HG03095 (cell line): ENCODE measurements around the gene EEF2.
"Not testable (repeated sequence)": the region's sequence is repeated elsewhere in the genome, so short reads cannot be mapped to it uniquely, and the experiment has no call there.

Experiments used
- ATAC-seq: cut with Tn5 transposase; IDR thresholded peaks from one replicate; pipeline ENCODE4 v1.9.1; 2021; ENCODE audit warnings: moderate library complexity; ENCODE audit not compliant: unreplicated experiment

Gene EEF2

DNA sequence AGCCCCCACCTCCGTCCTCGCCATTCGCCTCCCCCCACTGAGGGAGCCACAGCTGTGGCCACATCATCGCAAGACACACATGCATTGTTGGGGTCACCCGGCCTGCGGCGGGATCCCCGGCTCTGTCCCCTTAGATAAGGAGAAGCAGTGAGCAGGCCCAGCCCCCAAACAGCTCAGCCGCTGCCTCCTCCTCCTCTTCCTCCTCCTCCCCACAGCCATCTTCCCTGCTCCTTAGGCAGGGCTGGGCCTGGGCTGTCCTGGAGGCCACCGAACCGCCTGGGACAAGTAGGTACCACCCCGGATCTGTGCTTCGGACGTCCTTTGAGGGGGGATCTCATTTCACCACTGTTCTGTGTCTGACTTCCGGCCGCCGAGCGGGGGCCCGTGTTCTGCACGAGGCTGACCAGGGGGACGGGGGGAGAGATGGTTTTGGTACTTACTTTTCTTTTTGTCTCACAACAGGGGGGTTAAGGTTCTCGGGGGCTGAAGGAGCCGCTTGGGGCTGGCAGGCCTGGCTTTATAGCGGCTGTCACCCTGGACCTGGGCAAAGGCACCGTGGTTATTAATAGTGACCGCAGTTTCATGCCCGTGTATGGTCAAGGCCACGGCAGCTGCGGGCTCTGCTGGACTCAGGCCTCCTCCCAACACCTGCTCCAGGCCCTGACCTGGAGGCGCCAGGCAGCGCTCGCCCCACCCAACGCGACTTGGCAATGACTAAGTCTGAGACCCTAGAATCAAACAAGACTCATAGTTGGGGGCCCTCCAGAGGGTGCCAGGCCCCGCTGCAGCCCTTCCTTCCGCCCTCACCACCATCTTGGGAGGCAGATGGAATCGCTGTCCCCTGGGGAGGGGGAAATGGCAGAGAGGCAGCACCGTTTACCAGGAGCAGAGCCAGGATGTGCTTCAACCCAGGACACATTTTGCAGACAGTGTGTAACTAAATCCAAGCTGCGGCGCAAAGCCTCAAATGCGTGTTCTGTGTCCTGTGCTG lies 34.1 kb downstream of the EEF2 start:
- no peak for ATAC-seq

DNA sequence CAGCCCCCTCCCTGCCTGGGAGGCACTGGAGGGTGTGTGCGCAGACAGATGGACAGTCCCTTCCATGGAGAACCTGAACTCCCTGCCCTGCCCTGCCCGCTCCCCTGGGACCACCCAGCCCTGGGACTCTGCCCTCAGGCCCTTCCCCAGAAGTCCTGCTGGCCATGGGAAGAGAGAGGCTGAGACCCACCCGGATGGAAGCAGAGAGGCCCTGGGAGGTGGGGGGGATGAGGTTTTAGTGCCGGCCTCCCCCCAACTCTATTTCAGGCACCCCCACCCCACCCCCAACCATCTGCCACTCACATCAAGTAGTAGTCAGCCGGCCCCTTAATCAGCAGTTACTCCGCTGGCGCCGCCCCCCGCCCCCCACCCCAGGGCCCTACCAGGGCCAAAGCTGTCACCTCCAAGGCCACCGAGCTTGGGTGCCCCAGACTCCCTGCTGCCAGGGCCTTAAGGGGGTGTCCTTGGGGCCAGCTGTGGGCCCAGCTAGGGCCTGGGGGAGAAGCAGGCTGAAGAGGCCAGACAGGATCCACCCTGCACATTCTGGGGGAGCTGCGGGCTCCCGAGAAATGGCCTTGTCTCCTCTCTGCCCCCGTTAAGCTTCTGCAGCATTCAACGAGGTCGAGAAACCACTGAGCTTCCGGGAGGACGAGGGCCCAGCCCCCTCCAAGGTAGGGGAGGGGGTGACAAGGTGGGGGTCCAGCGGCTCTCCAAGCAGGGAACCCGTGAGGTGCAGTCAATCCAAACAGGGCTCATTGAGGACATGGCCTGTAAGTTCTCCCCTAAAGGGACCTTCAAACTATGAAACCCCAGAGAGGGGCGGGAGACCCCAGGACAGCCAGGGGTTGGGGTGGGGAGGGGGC lies 35.0 kb downstream of the EEF2 start:
- no peak for ATAC-seq

DNA sequence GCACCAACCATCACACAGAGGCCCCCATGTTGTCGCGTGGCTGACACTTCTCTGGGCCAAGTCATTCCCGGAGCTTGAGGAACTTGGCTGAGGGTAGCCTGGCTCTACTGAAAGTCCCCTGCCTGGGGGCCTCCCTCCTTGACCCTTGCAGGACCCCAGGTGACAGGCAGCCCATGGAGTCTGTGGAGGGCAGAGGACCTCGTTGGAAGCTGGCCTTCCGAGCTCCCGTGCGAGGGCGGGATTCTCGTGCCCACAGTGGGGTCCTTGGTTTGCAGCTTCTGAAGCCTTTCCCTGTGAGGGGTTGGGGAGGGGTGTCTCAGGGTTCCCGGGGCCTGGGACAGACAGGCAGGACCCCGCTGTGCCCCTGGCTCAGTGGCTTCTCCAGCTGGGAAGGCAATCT lies 36.0 kb downstream of the EEF2 start:
- ATAC-seq: no peak

DNA sequence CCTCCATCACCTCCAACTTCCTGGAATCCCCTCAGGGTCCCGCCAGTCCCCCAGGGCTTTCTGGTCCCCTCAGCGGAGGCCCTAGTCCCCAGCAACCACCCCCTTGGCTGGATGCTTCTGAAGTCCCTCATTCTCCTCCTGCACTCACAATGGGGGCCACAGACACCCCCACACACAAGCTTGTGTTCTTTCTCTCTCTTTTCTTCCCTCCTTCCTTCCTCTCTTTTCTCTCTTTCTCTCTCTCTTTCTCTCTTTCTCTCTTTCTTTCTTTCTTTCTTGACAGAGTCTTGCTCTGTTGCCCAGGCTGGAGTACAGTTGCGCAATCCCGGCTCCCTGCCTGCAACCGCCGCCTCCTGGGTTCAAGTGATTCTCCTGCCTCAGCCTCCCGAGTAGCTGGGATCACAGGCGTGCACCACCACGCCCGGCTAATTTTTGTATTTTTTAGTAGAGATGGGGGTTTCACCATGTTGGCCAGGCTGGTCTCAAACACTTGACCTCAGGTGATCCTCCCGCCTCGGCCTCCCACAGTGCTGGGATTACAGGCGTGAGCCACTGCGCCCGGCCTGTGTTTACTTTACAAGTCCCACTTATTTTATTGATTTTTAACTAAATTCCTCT lies 37.8 kb downstream of the EEF2 start:
- not testable (repeated sequence) for ATAC-seq

DNA sequence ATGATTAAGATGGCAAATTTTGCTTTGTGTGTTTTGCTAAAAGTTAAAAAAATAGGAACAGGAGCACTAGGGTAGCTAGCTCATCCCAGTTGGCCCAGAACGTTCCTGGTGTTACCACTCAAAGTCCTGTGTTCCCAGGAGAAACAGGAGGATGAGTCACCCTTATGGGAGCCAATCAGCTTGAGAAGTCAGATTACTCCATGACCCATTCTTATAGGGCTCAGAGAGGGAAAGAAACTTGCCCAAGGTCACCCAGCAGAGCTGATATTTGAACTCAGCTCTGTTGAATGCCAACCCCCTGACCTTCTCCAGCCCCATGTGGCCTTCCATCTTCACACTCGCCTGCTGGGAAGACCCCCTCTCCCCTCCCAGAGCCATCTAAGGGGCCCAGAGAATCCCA lies 39.4 kb downstream of the EEF2 start:
- ATAC-seq: no peak

DNA sequence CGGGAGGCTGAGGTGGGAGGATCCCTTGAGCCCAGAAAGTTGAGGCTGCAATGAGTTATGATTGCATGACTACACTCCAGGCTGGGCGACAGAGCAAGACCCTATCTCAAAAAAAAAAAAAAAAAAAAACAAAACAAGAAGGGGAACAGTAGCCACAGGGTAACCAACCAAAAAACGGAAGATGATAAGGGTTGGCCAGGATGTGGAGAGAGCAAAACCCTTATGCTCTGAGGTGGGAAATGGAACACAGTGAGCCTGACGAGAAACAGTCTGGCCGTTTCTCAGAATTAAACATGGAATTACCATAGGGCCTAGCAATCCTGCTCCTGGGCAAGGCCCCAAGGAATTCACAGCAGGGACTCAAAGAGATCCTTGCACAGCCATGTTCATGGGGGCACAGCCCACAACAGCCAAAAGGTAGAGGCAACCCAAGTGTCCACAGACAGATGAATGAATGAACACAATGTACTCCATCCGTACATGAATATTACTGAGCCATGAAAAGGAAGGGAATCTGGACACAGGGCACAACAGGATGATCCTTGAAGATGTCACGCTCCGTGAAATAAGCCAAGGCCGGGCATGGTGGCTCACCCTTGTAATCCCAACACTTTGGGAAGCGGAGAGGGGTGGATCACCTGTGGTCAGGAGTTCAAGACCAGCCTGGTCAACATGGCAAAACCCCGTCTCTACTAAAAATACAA lies 41.1 kb downstream of the EEF2 start:
- ATAC-seq: no peak

DNA sequence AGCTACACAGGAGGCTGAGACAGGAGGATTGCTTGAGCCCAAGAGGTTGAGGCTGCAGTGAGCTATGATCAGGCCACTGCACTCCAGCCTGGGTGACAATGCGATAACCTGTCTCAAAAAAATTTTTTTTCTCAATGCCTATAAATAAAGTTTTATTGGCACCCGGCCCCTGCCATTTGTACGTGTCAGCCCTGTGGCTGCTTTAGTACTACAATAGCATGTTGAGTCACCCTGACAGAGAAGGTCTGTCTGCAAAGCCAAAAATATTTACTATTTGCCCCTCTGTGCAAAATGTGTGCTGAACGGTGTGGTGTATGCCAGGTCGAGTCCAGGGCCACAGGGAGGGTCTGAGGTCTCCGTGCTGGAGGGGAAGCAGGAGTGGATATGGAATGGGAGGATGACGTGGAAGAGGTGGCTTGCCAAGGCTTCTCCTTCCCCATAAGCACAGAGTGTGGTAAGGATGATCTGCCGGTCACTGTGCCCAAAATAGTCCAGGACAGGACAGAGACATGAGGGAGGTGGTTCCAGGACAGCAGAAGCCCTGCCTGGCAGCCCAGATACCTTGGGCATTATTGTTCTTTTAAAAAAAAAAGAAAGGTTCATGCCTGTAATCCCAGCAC lies 42.4 kb downstream of the EEF2 start:
- no peak for ATAC-seq

DNA sequence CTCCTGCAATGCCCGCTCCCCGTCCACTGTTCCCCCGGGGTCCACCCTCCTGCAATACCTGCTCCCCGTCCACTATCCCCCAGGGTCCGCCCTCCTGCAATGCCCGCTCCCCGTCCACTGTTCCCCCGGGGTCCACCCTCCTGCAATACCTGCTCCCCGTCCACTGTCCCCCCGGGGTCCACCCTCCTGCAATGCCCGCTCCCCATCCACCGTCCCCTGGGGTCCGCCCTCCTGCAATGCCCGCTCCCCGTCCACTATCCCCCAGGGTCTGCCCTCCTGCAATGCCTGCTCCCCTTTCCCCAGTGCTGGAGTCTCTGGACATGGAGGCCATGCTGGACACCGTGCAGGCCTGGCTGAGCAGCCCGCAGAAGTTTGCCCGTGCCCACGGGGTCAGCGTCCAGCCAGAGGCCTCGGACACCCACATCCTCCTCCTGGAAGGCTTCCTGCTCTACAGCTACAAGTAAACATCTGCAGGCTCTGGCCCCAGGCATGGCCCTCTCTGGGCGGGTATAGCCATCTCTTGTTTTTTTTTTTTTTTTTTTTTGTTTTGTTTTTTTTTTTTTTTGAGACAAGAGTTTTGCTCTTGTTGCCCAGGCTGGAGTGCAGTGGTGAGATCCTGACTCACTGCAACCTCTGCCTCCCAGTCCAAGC lies 46.8 kb downstream of the EEF2 start:
- ATAC-seq: not testable (repeated sequence)

DNA sequence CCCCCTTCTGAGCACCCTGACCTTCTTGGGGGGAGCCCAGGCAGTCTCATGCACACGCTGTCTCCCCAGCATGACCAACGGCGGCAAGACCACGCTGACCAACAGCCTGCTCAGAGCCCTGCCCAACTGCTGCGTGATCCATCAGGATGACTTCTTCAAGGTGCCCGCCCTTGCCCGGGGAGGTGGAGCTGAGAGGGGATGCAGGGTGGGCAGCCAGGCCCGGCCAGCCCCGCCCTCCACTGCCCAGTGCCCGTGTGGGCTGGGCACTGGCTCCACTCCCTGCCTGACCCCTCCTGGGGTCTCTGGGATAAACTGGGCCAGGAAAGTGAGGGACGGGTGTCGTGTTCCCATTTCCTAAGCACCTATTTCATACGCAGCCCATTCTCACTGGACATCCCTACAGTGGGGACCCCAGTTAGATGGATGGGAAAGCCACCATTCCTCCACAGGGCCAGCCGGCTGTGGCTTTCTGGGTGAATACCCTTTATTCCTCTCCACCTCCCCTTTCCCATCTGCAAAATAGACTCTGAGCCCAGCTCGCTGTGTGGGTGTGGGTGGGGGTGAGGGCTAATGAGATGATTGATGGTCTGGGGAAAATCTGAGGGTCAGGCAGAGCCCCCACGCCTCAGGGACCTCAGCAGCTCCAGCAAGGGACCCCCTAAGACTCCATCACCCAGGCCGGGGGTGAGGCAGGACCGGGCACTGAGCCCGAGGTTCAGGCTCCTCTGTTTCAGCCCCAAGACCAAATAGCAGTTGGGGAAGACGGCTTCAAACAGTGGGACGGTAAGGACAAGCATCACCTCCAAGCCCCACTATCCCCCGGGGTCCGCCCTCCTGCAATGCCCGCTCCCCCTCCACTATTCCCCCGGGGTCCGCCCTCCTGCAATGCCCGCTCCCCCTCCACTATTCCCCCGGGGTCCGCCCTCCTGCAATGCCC lies 48.5 kb downstream of the EEF2 start:
- ATAC-seq: no peak

DNA sequence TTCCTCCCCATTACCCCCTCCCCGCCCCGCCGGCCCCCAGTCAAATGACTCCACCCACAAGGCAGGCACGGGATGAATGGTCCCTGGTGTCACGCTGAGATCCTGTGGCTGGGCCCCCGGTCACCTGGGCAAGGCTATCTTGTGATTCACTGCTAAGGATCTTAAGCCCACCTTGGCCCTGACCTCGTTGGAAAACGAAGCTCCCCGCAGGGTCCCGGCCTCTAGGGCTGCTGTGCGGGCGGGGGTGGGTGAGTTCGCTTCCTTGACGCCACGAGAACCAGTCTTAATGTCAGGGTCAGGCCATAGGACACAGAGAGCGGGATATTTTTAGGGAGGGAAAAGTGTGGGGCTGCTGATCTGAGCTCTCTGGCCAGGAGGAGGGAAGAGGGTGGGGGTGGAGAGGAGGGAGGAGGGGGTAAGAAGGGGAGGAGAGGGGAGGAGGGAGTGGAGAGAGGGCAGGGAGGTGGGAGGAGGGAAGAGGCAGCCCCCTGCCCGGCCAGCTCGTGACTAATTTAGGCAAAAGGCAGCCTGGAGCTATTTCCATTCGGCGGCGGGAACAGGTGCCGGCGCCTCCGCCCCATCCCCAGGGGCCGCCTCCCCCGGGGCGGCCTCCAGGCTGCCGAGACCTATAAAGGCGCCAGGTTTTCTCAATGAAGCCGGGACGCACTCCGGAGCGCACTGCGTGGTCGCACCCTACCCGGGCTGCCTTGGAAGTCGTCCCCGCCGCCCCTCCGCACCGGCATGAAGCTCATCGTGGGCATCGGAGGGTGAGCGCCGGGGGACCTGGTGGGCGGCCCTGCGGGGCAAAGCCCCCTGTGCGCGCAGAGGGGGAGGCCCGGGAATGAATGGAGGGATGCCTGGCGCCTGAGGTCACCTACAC lies 52.1 kb downstream of the EEF2 start, which contains the start of gene NMRK2:
Gene NMRK2, plus strand, starts transcription at position 139 of the 880 bp plus-strand sequence. Its CDS starts 603 bp downstream, at position 742.
- no peak for ATAC-seq

DNA sequence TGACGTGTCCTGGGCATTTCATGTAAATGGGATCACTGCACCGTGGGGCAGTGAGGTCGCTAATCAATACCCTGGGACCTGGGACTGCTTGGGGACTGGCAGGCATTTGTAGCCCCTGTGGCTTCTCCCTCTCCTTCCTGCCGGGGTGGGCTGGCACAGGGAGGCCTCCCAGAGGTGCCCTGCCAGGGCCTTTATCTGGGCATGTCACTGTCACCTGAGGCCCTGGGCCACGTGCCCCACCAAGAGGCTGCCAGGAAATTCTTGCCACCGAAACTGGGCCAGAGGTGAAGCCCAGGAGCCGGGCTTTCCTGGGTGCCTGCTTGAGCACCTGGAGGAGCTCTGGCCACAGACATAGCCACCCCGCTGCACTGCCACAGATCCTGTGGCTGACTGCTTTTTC lies 54.2 kb downstream of the EEF2 start:
- ATAC-seq: no peak
